COLO829 (cell line): ENCODE data around the gene RRP9.
"Not testable (repeated sequence)": the region's sequence is repeated elsewhere in the genome, so short reads cannot be mapped to it uniquely, and the experiment has no call there.

ENCODE experiments used
- DNase-seq: peaks from one replicate; pipeline ENCODE4 v3.0.0; 2012; ENCODE audit warnings: low spot score

Gene RRP9, protein sequence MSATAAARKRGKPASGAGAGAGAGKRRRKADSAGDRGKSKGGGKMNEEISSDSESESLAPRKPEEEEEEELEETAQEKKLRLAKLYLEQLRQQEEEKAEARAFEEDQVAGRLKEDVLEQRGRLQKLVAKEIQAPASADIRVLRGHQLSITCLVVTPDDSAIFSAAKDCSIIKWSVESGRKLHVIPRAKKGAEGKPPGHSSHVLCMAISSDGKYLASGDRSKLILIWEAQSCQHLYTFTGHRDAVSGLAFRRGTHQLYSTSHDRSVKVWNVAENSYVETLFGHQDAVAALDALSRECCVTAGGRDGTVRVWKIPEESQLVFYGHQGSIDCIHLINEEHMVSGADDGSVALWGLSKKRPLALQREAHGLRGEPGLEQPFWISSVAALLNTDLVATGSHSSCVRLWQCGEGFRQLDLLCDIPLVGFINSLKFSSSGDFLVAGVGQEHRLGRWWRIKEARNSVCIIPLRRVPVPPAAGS

DNA sequence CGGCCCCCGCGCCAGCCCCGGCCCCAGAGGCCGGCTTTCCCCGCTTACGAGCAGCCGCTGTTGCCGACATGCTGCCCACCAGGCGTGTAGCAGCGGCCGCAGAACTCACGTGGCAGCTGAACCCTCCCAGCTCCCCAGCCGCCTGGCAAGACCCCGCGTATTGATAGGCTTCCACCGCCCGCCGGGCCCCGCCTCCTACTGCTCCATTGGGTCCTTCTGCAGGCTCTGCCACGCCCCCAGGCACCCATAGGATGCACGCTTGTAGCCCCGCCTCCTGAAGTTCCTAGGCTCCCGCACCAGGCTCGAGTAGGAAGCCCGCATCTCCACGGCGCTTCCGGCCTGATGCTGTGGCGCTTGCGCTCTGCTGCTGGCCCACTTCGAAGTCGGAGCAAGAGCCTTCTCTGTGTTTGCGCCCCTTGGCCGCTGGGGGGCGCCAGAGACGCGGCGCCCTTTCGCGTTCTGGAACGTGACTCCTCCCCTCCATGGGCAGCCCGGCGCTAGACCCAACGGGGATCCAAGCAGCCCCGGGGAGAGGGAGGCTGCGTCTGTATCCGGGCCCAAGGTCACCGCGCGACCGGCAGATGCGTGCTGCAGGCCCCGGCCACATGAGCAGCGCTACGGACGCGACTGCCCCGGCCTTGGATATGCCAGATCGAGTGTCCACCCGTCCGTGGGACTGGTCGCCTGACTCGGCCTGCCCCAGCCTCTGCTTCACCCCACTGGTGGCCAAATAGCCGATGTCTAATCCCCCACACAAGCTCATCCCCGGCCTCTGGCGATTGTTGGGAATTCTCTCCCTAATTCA lies at the start of gene RRP9, which contains the start of gene PARP3:
TSS of gene RRP9 (minus strand) at position 107 of the 805 bp plus-strand sequence. CDS start at position 70, 37 bp downstream.
TSS of gene PARP3 (plus strand) at position 566 of the 805 bp plus-strand sequence. CDS start 993 bp downstream, outside the sequence.
- DNase-seq, result peak; percentile 100

DNA sequence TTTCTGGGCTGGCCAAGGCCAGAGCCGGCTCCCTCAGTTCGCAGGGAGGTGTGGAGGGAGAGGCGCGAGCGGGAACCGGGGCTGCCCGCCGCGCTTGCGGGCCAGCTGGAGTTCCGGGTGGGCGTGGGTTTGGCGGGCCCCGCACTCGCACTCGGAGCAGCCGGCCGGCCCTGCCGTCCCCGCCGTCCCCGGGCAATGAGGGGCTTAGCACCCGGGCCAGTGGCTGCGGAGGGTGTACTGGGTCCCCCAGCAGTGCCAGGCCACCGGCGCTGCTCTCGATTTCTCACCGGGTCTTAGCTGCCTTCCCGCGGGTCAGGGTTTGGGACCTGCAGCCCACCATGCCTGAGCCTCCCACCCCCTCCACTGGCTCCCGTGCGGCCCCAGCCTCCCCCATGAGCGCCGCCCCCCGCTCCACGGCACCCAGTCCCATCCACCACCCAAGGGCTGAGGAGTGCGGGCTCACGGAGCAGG lies 48.8 kb upstream of the RRP9 start:
- DNase-seq, result not testable (repeated sequence)

DNA sequence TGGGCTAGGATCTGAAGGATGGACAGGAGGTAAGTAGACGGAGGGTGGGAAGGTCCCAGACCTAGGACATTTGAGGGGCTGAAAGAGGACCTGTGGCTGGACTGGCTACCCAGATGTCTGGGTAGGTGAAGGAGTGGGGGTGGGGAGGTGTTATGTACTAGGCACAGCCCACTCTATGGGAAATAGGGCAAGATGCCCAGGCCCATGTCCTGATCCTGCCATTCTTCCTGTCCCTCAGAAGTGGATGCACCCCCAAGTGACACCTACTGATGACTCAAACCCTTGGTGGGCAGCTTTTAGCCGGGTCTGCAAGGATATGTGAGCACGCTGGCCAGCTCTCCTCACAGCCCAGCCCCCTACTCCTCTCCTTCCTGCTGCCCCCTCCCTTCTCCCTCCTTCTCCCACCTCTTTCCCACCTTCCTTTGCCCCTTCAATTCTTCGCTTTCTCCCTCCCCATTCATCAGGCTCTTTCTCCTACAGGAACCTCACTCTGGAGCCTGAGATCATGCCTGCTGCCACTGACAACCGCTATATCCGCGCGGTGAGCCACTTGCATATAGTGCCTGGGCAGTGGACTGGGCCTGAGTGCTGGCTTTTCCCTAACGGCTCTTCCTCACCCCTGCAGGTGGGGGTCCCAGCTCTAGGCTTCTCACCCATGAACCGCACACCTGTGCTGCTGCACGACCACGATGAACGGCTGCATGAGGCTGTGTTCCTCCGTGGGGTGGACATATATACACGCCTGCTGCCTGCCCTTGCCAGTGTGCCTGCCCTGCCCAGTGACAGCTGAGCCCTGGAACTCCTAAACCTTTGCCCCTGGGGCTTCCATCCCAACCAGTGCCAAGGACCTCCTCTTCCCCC lies 46.8 kb upstream of the RRP9 start:
- DNase-seq, result no peak

DNA sequence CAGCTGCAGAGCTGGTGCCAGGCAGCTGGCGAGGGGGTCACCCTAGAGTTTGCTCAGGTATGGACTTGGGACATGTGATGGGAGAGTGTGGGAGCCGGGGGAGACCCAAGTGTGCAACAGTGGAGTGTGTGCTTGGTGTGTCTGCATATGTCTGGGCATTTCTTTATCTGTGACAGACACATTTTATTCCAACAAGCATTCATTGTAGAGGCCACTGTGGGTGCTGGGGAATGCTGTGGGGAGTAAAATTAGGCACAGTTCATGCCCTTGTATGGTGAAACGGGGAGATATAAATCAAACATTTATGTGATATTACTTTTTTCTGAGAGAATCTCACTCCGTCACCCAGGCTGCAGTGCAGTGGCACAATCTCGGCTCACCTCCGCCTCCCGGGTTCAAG lies 45.9 kb upstream of the RRP9 start:
- no peak for DNase-seq

DNA sequence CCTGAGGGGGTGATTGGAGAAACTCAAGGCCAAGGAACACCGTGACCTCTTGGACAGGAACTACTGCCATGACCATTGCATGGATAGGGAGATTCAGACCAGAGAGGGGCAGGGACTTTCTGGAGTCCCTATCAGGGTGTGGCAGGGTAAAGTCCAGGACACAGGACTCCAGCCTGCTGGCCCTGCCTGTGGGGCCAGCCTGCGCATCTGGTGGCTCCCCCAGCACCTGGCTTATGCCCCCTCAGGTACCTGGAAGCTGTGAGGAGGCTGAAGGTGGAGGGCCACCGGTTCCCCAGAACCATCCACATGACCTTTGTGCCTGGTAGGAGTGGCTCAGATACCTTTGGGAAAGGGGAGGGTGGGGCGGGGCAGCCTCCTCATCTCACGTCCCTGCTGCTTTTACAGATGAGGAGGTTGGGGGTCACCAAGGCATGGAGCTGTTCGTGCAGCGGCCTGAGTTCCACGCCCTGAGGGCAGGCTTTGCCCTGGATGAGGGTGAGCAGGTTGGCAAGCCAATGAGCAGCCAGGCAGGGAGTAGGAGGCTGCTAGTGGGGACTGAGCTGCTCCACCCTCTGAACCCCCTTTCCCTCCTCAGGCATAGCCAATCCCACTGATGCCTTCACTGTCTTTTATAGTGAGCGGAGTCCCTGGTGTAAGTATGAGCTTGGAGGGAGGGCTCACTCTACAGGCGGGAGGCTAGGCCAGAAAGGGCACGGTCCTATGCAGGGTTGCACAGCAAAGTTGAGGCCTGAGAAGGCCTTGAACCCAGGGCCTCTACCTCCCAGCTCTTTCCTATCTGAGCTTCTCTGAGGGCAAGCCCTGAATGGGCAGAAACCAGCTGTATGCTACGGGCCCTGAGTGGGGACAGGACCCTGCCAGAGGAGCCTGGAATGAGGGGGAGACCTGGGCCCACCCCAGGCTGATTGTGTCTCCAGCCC lies 44.6 kb upstream of the RRP9 start:
- DNase-seq, result no peak

DNA sequence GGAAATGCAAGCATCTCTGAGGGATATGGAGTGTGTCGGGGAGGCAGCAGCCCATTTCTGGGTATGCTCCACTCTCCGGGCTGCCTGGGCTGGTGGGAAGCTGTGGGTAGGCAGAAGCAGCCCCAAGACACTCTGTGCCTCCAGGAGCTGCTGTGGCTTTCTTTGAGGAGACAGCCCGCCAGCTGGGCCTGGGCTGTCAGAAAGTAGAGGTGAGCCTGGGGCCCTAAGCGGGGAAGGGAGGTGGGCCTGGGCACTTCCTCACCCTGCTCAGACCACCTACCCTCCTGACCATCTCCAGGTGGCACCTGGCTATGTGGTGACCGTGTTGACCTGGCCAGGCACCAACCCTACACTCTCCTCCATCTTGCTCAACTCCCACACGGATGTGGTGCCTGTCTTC lies 43.4 kb upstream of the RRP9 start:
- no peak for DNase-seq

DNA sequence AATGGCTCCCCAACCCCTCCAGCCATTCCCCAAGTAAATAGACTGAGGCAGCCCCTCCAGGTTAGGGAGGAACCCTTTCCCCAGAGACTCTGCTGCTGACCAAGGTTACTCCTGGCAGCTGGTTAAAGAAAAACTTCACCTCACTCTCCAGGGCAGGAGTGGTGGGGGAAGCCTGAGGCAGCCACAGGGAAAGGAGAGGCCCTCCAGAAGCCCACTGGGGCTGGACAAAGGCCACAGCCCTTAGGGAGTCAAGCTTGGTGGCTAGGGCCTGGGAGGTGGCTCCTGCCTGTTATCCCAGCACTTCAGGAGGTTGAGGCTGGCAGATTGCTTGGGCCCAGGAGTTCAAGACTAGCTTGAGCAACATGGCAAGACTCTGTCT lies 42.6 kb upstream of the RRP9 start:
- no peak for DNase-seq

DNA sequence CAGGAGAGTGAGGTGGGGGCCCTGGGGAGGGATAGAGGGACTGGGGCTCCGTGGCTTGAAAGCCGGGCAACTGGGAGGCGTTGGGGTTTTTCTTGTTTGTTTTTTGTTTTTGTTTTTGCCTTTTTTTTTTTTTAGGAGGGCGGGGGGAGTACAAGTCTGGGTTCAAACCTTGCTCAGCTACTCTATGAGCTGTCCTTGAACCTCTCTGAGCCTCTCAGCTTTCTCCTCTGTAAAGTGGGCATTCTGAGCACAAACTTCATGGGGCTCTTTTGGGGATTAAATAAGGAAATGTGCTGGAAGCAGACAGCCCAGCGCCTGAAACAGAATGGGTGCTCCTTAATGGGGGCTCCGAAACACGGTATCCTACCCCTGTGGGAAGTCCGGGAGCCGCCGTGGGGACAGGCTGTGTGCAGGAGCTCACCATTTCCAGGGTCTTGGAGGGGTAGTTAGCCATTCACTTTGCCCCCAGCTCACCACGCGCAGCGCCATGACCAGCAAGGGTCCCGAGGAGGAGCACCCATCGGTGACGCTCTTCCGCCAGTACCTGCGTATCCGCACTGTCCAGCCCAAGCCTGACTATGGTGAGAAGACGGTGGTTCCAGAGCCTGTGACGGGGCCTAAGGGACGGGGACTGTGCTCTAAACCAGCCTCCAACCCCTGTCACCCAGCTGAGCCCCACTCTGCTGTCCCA lies 42.0 kb upstream of the RRP9 start:
- DNase-seq, result no peak

DNA sequence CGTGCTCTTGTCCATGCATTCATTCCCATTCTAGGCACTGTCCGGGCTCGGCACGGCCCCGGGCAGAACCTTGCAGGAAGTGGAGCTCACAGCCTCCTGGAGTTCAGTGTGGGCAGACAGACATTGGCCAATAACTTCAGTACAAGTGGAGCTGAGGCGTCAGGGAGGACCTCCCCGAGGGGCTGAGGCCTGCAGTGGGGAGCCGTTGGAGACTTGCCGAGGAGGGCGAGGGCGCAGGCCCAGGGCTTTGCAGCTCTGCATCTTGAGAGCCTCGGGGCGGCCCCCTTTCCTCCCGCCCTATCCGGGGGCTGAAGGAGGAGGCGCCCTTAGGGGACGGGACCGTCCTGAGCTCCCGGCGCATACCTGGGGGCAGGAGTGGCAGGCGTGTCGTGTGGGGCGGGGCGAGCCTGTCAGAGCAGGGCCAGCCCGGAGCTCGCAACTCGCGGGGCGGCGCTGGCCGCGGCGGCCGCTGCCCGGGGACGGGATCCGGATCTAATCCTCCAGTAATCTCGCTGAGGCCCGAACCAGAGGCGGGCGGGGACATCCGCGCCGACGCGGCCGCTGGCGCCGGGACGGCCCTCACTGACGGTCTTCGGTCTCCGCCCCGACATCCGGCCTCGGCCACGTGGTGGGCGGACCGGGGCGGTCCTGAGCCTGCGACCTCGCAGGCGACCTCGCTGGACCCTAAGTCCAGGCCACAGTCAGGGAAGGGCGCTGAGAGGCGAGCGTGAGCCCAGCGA lies 41.3 kb upstream of the RRP9 start, which contains the start of gene ACY1:
TSS of gene ACY1 (plus strand) at position 698 of the 740 bp plus-strand sequence. CDS start 530 bp downstream, outside the sequence.
- peak; percentile 98 for DNase-seq

DNA sequence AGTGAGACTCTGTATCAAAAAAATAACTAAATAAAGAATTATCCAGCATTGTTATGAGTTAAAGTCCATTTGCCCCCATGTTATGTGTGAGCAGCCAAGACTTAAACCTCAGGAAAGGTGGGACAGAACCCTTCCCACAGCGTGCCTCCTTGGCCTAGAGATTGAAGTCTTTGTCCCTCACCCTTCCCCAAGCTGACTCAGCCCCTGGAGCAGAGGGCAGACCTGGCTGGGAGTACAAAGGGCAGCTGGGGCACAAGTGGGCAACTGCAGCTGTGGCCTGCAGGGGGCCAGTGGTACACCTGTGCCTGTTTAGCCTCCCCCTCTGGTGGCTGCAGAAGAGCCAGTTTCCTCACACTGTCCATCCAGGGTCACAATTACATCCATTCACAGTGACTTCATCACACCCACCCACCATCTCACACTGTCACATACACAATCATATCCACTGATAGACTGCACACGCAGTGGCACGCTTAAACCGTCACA lies 40.7 kb upstream of the RRP9 start:
- peak; percentile 84 for DNase-seq

DNA sequence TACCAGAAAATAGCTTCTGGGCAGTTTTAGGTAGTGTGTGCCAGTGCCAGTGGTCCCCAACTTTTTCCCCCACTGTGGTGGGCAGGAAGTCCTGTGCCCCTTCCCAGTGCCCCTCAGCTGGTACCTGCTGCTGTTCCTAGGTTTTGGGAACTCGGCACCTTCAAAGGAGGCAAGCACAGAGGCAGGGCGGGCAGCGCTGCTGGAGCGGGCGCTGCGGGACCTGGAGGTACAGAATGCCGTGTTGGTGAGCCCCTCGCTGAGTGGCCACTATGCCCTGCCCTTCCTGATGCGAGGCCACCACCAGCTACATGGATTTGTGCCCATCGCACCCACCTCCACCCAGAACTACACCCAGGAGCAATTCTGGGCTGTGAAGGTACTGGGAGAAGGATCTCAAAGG lies 38.5 kb upstream of the RRP9 start:
- DNase-seq, result no peak

DNA sequence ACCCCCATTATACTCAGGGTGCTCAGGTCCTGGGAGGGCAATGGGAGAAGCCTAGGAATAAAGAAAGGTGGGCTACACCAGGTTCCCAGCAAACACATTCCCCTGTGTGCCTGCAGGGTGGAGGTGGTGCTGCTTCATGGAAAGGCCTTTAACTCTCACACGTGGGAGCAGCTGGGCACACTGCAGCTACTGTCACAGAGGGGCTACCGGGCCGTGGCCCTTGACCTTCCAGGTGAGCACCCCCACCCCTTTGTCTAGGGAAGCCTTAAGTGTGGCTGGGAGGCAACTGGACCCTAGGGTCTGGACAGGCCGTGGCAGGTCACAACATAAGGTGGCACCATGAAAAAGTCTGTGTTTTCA lies 36.4 kb upstream of the RRP9 start:
- no peak for DNase-seq

DNA sequence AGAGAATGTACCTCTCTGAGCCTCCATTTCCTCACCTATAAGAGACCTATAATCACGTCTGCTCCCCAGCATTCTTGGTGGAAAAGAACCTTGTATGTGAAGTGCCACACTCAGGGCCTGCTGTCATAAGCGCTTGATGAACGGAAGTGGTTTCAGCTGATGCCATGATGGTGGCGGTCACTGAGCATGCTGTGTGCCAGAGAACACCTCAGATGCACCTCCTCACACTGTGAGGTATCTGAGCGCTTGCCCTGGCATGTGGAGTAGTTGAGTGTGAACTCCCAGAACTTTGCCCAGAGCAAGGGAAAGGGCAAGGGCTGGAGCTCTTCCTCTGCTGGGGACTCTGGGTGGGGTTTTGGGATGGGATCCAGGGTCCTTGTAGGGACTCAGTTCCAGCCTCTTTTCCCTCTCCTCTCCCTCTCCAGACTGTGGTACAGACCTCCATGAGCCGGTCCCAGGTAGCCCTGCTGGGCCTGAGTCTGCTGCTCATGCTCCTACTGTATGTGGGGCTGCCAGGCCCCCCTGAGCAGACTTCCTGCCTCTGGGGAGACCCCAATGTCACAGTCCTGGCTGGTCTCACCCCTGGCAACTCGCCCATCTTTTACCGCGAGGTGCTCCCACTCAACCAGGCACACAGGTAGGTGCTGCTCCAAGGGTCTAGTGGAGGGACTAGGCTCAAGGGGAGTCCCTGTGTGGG lies 35.9 kb upstream of the RRP9 start:
- DNase-seq, result no peak

DNA sequence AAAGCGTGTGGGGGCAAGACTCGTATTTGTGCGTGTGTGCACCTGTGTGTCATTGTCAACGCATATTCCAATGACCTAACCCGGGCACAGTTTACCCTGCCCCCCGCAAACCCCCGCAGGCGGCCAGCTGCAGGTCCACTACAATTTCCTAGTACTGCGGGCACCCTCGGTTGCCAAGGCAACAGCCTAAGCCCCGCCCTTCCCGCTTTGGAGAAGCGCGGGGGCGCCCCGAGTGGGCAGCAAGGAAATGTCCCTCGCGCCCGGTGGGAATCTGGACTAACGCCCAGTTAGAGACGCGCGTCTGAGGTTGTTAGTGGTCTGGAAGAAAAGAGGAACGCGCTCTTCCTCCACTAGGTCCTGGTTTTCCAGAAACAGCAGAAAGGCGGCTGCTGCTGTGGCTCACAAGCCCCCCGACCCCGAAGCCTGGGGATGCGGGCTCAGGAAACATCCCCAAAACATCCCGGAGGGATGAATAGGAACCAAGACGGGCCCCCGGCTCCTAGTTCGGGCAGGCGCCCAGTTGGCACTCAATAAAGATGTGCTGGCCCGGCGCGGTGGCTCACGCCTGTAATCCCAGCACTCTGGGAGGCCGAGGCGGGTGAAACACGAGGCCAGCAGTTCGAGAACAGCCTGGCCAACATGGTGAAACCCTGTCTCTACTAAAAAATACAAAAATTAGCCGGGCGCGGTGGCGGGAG lies 34.3 kb upstream of the RRP9 start:
- DNase-seq, result peak; percentile 61

DNA sequence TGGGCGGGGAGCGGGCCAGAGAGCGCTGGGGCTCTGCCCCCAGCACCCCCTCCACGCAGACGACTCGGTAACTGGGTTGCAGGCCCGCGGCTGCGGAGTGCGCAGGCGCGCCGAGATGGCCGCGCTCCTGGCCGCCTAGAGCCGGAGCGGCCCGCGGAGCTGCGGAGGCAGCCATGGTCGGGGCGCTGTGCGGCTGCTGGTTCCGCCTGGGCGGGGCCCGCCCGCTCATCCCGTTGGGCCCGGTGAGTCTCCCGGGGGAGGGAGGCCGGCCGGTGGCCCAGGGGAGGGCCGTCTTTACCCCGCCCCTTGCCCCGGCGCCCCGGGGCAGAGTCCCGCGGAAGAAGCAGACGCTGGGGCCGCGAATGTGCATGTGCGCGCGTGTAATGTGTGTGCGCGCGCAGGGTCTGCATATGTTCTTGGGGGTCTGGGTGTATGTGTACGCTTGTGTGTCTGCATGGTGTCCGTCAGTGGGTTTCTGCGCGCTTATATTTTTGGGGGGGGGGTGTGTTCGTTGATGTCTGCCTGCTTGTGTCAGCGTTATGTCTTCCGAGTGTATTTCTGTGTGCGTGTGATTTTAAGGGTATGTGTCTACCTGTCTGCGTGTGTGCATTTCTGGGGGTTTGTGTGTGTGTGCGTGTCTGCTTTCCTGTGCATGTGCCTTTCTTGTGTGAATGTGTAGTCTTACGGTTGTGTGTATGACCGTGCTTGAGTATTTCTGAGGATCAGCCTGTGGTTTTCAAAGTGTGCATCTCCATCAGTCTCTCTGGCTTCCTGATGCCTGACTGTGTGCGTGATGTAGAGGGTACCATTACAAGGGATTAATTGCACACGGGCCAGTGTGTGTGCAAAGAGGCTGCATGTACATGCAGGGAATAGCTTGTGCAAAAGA lies 33.5 kb upstream of the RRP9 start, which contains the start of gene ABHD14A:
TSS of gene ABHD14A (plus strand) at position 102 of the 889 bp plus-strand sequence. CDS start at position 174, 72 bp downstream.
- peak; percentile 72 for DNase-seq

DNA sequence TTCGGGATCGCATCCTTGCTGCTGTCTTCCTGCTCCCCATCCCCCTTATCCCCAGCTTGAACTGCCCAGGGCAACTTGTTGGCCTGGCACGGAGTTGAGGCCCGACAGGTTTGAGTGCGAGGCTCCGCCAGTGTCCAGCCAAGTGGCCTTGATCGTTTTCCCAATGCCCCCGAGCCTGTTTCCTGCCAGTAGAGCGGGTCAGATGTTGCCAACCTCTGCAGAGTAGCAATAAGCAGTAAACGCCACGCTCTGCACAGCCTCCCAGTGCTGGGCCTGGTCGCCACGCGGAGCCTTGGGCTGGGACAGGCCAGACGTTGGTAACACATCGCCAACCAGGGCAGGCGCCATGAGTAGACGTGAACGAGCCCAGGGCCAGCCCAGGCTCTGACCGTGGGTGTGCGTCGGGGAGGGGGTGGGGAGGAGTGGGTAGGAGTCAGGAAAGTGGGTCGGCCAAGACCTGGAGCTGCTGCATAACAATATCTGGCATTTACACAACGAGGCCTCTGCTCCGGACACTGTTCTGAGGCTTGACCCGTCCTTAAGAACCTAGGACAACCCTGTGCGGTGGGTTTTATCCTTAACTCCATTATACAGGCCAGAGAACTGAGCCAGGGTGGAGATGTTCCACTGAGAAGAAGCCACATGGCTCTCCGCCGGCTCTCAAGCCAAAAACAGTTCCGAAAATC lies 32.7 kb upstream of the RRP9 start:
- DNase-seq, result no peak
